Activated CD8-positive, alpha-beta T cell treated with anti-CD3 and anti-CD28 coated beads for 36 hours (primary cell): ENCODE results near the gene MAFF. TPM values are rescaled to one million over a fixed set of nuclear protein-coding genes. Genes with fewer than 3 reads are reported as not detected.
"Not testable (repeated sequence)": the region's sequence is repeated elsewhere in the genome, so short reads cannot be mapped to it uniquely, and the experiment has no call there.

Experiments used
- ATAC-seq: fragments of 200-7000 bp; cut with Tn5 transposase; one replicate; pipeline ENCODE4 v1.10.0; 2021; ENCODE audit warnings: mild to moderate bottlenecking, moderate library complexity
- CTCF ChIA-PET: fragments of 350-600 bp; sonication (Branson Sonifier 250); formaldehyde crosslinking; loops from one replicate; lab custom pipeline; 2021; ENCODE audit warnings: antibody characterized with exemption; lab: Charles Lee
- POLR2A ChIA-PET: fragments of 350-600 bp; sonication (Branson Sonifier 250); formaldehyde crosslinking; loops from one replicate; lab custom pipeline; 2021; ENCODE audit warnings: antibody characterized with exemption; lab: Charles Lee
- DNase-seq: peaks from one replicate; pipeline ENCODE4 v3.0.0-alpha.2; 2020
- H3K27ac Mint-ChIP-seq: one replicate; pipeline ENCODE4 v1.8.0; 2021; ENCODE audit warnings: mild to moderate bottlenecking, mixed read lengths
- H3K27me3 Mint-ChIP-seq: one replicate; pipeline ENCODE4 v1.8.0; 2021; ENCODE audit warnings: mixed read lengths
- H3K36me3 Mint-ChIP-seq: one replicate; pipeline ENCODE4 v1.8.0; 2021; ENCODE audit warnings: low read depth, mixed read lengths
- H3K4me1 Mint-ChIP-seq: one replicate; pipeline ENCODE4 v1.8.0; 2021; ENCODE audit warnings: low read depth, mixed read lengths
- H3K4me3 Mint-ChIP-seq: one replicate; pipeline ENCODE4 v1.8.0; 2021; ENCODE audit warnings: mild to moderate bottlenecking, moderate library complexity, mixed read lengths
- H3K9me3 Mint-ChIP-seq: one replicate; pipeline ENCODE4 v1.8.0; 2021; ENCODE audit warnings: mixed read lengths
- intact Hi-C: fragments of 100-400 bp; cut with micrococcal nuclease; formaldehyde crosslinking; loops from one replicate; pipeline ENCODE4 v1.10.0; 2022
- total RNA-seq, 2 experiments: library from RNA; stranded (reverse); gene quantifications; one replicate each; pipeline ENCODE4 v1.2.3, GENCODE V29; 2021
- TF ChIP-seq, protein P1 (sequence below): fragments of 200-600 bp; IDR thresholded peaks from one replicate; pipeline ENCODE4 v1.8.0; 2022; ENCODE audit warnings: antibody characterized with exemption, mild to moderate bottlenecking

MAFF gene
- total RNA-seq, 2 experiments from 2014 or later, result 12.5 to 13.7 TPM

DNA sequence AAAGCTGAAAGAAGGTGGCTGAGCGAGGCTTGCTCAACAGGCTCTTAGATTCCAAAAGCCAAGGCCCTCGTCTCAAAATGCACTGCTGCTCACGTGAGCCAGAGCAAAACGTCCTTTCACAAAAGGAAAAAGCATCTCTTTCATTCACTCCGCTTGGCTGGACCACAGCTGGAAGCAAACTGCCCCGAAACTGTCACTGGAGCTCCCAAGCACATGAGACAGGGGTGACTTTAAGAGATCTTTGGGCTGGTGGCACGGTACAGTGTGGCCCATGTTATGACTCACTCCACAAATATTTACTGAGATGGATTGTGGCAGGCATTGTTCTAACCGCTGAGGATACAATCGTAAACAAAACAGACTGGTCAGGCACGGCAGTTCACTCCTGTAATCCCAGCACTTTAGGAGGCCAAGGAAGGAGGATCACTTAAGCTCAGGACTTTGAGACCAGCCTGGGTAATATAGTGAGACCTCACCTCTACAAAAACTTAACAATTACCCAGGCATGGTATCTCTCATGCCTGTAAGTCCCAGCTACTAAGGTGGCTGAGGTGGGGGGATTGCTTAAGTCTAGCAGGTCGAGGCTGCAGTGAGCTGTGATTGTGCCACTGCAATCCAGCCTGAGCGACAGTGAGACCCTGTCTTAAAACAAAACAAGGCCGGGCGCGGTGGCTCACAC is 23.7 kb upstream of the MAFF start:
- ChIA-PET CTCF (interaction anchor here (0.7 to 3.4 kb wide), 7 partner anchors 11 to 175 kb away, joined by 3 to 13 read pairs (median 3); partner anchors contain the start of gene MAFF), POLR2A (interaction anchor here (0.6 to 1.8 kb wide), 3 partner anchors 12 to 23 kb away, joined by 3 to 5 read pairs (median 4); partner anchors contain the start of gene MAFF)
- TF ChIP-seq, protein P1, sequence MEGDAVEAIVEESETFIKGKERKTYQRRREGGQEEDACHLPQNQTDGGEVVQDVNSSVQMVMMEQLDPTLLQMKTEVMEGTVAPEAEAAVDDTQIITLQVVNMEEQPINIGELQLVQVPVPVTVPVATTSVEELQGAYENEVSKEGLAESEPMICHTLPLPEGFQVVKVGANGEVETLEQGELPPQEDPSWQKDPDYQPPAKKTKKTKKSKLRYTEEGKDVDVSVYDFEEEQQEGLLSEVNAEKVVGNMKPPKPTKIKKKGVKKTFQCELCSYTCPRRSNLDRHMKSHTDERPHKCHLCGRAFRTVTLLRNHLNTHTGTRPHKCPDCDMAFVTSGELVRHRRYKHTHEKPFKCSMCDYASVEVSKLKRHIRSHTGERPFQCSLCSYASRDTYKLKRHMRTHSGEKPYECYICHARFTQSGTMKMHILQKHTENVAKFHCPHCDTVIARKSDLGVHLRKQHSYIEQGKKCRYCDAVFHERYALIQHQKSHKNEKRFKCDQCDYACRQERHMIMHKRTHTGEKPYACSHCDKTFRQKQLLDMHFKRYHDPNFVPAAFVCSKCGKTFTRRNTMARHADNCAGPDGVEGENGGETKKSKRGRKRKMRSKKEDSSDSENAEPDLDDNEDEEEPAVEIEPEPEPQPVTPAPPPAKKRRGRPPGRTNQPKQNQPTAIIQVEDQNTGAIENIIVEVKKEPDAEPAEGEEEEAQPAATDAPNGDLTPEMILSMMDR, result no peak
- Mint-ChIP-seq H3K4me1 (peaks cover 62% of the 10 kb centered on the region), H3K36me3 (peaks cover 7% of the 10 kb centered on the region), H3K27ac (peak overlapping the region; percentile 37), H3K9me3 (no peaks in the 10 kb centered on the region), H3K27me3 (no peaks in the 10 kb centered on the region), H3K4me3 (no peak overlapping the region)
- intact Hi-C loops, result no loop called here
- DNase-seq (no peak), ATAC-seq (no peak)

DNA sequence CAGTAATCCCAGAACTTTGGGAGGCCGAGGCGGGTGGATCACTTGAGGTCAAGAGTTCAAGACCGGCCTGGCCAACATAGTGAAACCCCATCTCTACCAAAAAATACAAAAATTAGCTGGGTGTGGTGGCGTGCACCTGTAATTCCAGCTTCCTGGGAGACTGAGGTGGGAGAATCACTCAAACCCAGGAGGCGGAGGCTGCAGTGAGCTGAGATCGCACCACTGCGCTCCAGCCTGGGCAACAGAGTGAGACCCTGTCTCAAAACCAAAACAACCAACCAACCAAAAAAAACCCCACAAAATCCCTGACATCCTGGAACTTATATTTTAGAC is 23.2 kb upstream of the MAFF start:
- ChIA-PET POLR2A (interaction anchor here (0.6 to 1.8 kb wide), 3 partner anchors 12 to 23 kb away, joined by 3 to 5 read pairs (median 4); partner anchors contain the start of gene MAFF), CTCF (interaction anchor here (0.7 to 1.7 kb wide), 5 partner anchors 11 to 81 kb away, joined by 3 to 7 read pairs (median 3); partner anchors contain the start of gene MAFF)
- DNase-seq, H3K27me3 Mint-ChIP-seq, ATAC-seq, H3K4me3 Mint-ChIP-seq, H3K36me3 Mint-ChIP-seq, H3K27ac Mint-ChIP-seq, intact Hi-C loops, H3K9me3 Mint-ChIP-seq: not testable (repeated sequence)
- H3K4me1 Mint-ChIP-seq, result peaks cover 57% of the 10 kb centered on the region

DNA sequence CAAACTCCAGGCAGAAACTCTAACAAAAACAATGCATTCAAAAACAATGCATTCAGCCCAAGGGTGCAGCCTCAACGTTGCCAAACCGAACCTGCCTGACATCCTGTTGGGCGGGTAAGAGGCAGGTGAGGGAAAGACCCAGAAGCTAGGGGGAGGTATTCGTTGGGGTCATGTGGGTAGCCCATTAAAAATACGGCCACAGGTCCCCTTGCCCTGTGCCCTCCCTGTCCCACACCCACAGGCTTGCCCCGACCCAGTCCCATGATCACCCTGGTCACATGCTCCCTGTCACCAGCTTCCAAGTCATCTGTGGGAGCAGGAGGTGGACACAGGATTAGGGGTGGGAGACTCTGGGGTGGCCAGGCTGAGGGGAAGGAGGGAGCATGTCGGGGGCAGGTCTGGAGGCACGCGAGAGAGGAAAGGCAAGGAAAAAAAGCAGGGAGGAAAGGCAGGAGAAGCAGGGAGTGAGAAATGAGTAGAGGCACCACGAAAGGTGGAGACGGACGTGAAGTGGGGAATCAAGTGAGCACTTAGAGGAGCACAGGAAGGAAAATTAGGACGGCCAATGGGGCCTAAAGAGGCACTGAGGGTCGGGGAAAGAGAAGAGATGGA is 20.8 kb upstream of the MAFF start:
- H3K27me3 Mint-ChIP-seq, result no peaks in the 10 kb centered on the region
- DNase-seq (peak; percentile 62), ATAC-seq (no peak)
- H3K4me1 Mint-ChIP-seq, result peaks cover 48% of the 10 kb centered on the region
- H3K27ac Mint-ChIP-seq, result peak overlapping the region; percentile 97
- CTCF ChIA-PET, result interaction anchor here (1.0 to 2.9 kb wide), 2 partner anchors 22 to 80 kb away, joined by 4 to 11 read pairs; partner anchors contain the start of gene MAFF
- POLR2A ChIA-PET, result interaction anchor here (1.0 to 2.8 kb wide), 3 partner anchors 21 to 91 kb away, joined by 5 to 21 read pairs (median 5); partner anchors contain the start of gene MAFF
- no peaks in the 10 kb centered on the region for H3K9me3 Mint-ChIP-seq
- H3K4me3 Mint-ChIP-seq, result peak overlapping the region; percentile 94
- peaks cover 7% of the 10 kb centered on the region for H3K36me3 Mint-ChIP-seq
- intact Hi-C loops, result no loop called here
- TF ChIP-seq, protein P1, result no peak

DNA sequence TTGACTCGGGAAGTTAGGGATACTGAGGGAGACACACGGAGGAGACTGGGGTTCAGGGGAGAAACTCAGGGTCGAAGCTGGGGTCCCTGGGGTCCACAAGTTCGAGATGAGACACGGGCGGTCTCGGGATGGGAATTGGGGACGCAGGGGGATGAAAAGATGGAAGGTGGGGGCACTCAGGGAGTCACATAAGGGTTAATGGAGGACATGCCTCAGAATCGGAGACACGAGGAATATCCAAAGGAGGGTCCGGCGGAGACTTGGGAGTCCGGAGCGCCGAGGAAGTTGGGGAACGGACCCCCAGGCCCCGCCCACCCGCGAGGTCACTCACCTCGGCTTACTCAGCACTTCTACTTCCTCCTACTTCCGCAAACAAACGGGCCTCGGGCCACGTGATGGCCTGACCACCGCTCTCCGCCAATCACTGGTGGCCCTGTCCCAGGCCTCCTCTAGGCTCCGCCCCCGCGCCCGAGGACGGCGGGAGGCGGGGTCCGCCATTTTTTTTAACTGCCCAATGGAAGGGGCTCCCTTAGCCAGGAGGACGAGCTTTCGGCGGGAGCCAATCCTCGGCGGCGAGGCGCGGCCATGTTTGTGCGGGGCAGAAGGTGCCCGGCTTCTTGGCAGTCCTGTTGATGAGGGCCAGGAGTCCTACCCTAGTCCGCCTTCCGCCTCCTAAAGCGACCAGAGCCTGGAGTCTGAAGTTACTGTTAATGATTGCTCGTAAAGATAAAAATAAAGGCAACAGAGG is 20.2 kb upstream of the MAFF start, which contains the start of gene PLA2G6:
Gene PLA2G6 (minus strand): TSS at position 378 of the 748 bp plus-strand sequence. CDS start 12,404 bp downstream, outside the sequence.
- H3K9me3 Mint-ChIP-seq, result no peaks in the 10 kb centered on the region
- ChIA-PET POLR2A (interaction anchor here (0.6 to 2.8 kb wide), 8 partner anchors 13 to 125 kb away, joined by 3 to 21 read pairs (median 4); partner anchors contain the start of gene MAFF), CTCF (interaction anchor here (1.0 to 2.9 kb wide), 3 partner anchors 21 to 129 kb away, joined by 4 to 11 read pairs (median 6); partner anchors contain the start of gene MAFF)
- TF ChIP-seq, protein P1, result no peak
- H3K36me3 Mint-ChIP-seq, result peaks cover 4% of the 10 kb centered on the region
- H3K4me3 Mint-ChIP-seq, result peak within 1 kb of the TSS; percentile 94
- H3K27me3 Mint-ChIP-seq, result no peaks in the 10 kb centered on the region
- intact Hi-C loops, result no loop called here
- ATAC-seq (peak; percentile 96), DNase-seq (peak; percentile 99)
- H3K4me1 Mint-ChIP-seq, result peaks cover 41% of the 10 kb centered on the region
- H3K27ac Mint-ChIP-seq, result peak within 1 kb of the TSS; percentile 97

DNA sequence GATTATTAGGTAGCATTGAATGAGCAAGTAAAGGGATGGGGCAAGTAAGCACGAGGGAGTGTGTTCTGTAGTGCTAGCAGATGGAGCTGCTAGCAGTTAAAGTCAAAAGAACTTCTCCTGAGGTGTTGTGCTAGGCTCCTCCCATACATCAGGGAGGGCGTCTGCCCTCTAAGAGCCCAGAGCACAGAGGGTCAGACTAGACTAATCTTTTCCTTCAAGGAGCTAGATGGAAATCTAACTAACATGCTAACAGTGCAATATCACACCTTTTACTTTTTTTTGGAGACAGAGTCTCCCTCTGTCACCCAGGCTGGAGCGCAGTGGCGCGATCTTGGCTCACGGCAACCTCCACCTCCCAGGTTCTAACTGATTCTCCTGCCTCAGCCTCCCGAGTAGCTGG is 17.0 kb upstream of the MAFF start:
- intact Hi-C loops, result no loop called here
- no peak for DNase-seq
- Mint-ChIP-seq H3K27ac (no peak overlapping the region), H3K27me3 (no peaks in the 10 kb centered on the region), H3K4me3 (no peak overlapping the region), H3K9me3 (no peaks in the 10 kb centered on the region), H3K36me3 (no peaks in the 10 kb centered on the region), H3K4me1 (peaks cover 17% of the 10 kb centered on the region)
- TF ChIP-seq, protein P1, result no peak
- POLR2A ChIA-PET, result interaction anchor here (0.7 to 1.0 kb wide), 2 partner anchors 16 to 21 kb away, joined by 3 to 5 read pairs; no protein-coding TSS in a partner anchor
- no peak for ATAC-seq
- CTCF ChIA-PET, result interaction anchor here (0.7 kb wide), 1 partner anchor 70 kb away, joined by 3 read pairs; no protein-coding TSS in a partner anchor
